HFFc6 (cell line): ENCODE data around the gene NLGN4Y. TPM values are rescaled to one million over a fixed set of nuclear protein-coding genes. Genes with fewer than 3 reads are reported as not detected.

ENCODE experiments used
- DNase-seq: peaks from one replicate; pipeline ENCODE4 v3.0.0-alpha.2; 2018
- H3K27ac Mint-ChIP-seq: 2 replicates; pipeline ENCODE4 v1.8.0; 2020; ENCODE audit warnings: mild to moderate bottlenecking, mixed read lengths
- H3K27me3 Mint-ChIP-seq: 2 replicates; pipeline ENCODE4 v1.8.0; 2021; ENCODE audit warnings: mild to moderate bottlenecking, moderate library complexity, mixed read lengths; ENCODE audit not compliant: insufficient read depth
- H3K36me3 Mint-ChIP-seq: 2 replicates; pipeline ENCODE4 v1.8.0; 2021; ENCODE audit warnings: low read depth, mixed read lengths
- H3K4me1 Mint-ChIP-seq: 2 replicates; pipeline ENCODE4 v1.8.0; 2020; ENCODE audit warnings: low read depth, mixed read lengths
- H3K4me3 Mint-ChIP-seq: 2 replicates; pipeline ENCODE4 v1.8.0; 2020; ENCODE audit warnings: mild to moderate bottlenecking, moderate library complexity, mixed read lengths
- H3K9me3 Mint-ChIP-seq: 2 replicates; pipeline ENCODE4 v1.8.0; 2020; ENCODE audit warnings: mild to moderate bottlenecking, mixed read lengths
- CTCF ChIP-seq: fragments of 200-600 bp; sonication (generic); IDR thresholded peaks from 2 replicates; pipeline ENCODE4 v1.5.0; 2021; ENCODE audit warnings: antibody characterized with exemption, mild to moderate bottlenecking
- total RNA-seq, 6 experiments: library from RNA; stranded (reverse); fragmentation: NEBNext Ultra II Directional; extraction: Animal tissue kit (Norgen Biotek cat#: 25700); gene quantifications; 2 replicates in 1 of 6; 3 replicates in 5 of 6; pipeline ENCODE4 v1.2.3, GENCODE V29; 2021

Gene NLGN4Y
- total RNA-seq, 6 experiments from 2014 or later, result 12.5 to 19.2 (median 16.5) TPM

- Mint-ChIP-seq H3K27ac (no peak overlapping the region), H3K9me3 (no peaks in the 10 kb centered on the region), H3K36me3 (peaks cover 8% of the 10 kb centered on the region; the same call in 1 of the 2 replicates), H3K4me3 (no peak overlapping the region), H3K4me1 (peaks cover 17% of the 10 kb centered on the region), H3K27me3 (no peaks in the 10 kb centered on the region)
- DNase-seq, result no peak
- TF ChIP-seq CTCF, result no peak
Measured at GRCh38 chrY:14793674-14794073, 269.3 kb downstream of the NLGN4Y start.

- peaks cover 28% of the 10 kb centered on the region for H3K4me1 Mint-ChIP-seq
- no peaks in the 10 kb centered on the region for H3K9me3 Mint-ChIP-seq
- peaks cover 8% of the 10 kb centered on the region; the same call in 1 of the 2 replicates for H3K36me3 Mint-ChIP-seq
- H3K27me3 Mint-ChIP-seq, result no peaks in the 10 kb centered on the region
- H3K27ac Mint-ChIP-seq, result peak overlapping the region; percentile 69
- TF ChIP-seq CTCF, result no peak
- H3K4me3 Mint-ChIP-seq, result peak overlapping the region; percentile 41; the same call in 1 of the 2 replicates
- peak; percentile 1 for DNase-seq
Measured at GRCh38 chrY:14798010-14798409, 273.7 kb downstream of the NLGN4Y start.

- H3K27ac Mint-ChIP-seq, result peak overlapping the region; percentile 50; the same call in 1 of the 2 replicates
- peaks cover 43% of the 10 kb centered on the region for H3K4me1 Mint-ChIP-seq
- peaks cover 8% of the 10 kb centered on the region; the same call in 1 of the 2 replicates for H3K36me3 Mint-ChIP-seq
- no peak for TF ChIP-seq CTCF
- H3K27me3 Mint-ChIP-seq, result no peaks in the 10 kb centered on the region
- H3K9me3 Mint-ChIP-seq, result no peaks in the 10 kb centered on the region
- H3K4me3 Mint-ChIP-seq, result no peak overlapping the region
- DNase-seq, result no peak
Measured at GRCh38 chrY:14801096-14801495, 276.8 kb downstream of the NLGN4Y start.

- Mint-ChIP-seq H3K27ac (peak overlapping the region; percentile 50), H3K27me3 (no peaks in the 10 kb centered on the region), H3K4me1 (peaks cover 43% of the 10 kb centered on the region), H3K4me3 (no peak overlapping the region), H3K36me3 (peaks cover 8% of the 10 kb centered on the region; the same call in 1 of the 2 replicates), H3K9me3 (no peaks in the 10 kb centered on the region)
- no peak for TF ChIP-seq CTCF
- peak; percentile 71 for DNase-seq
Measured at GRCh38 chrY:14802125-14802524, 277.8 kb downstream of the NLGN4Y start.

GRCh38 chrY:14804041-14804440 lies 279.7 kb downstream of the NLGN4Y start:
- Mint-ChIP-seq H3K9me3 (no peaks in the 10 kb centered on the region), H3K4me3 (peak overlapping the region; percentile 66), H3K36me3 (peaks cover 8% of the 10 kb centered on the region; the same call in 1 of the 2 replicates), H3K27me3 (no peaks in the 10 kb centered on the region), H3K4me1 (peaks cover 29% of the 10 kb centered on the region), H3K27ac (peak overlapping the region; percentile 94)
- no peak for TF ChIP-seq CTCF
- peak; percentile 35 for DNase-seq

- H3K4me1 Mint-ChIP-seq, result peaks cover 22% of the 10 kb centered on the region
- H3K4me3 Mint-ChIP-seq, result no peak overlapping the region
- H3K27me3 Mint-ChIP-seq, result no peaks in the 10 kb centered on the region
- no peak for DNase-seq
- H3K27ac Mint-ChIP-seq, result no peak overlapping the region
- H3K36me3 Mint-ChIP-seq, result no peaks in the 10 kb centered on the region
- TF ChIP-seq CTCF, result no peak
- no peaks in the 10 kb centered on the region for H3K9me3 Mint-ChIP-seq
Measured at GRCh38 chrY:14818452-14818851, 294.1 kb downstream of the NLGN4Y start.
